ENCODE data around the gene KRT39. TPM values are rescaled to one million over a fixed set of nuclear protein-coding genes. Genes with fewer than 3 reads are reported as not detected.

Gene KRT39
- total and polyA plus RNA-seq, 2 of the 13 experiments (the other 11 are each of a cell fraction or from before 2014, with no cell fraction given), result 0.07 to 1.2 TPM

DNA sequence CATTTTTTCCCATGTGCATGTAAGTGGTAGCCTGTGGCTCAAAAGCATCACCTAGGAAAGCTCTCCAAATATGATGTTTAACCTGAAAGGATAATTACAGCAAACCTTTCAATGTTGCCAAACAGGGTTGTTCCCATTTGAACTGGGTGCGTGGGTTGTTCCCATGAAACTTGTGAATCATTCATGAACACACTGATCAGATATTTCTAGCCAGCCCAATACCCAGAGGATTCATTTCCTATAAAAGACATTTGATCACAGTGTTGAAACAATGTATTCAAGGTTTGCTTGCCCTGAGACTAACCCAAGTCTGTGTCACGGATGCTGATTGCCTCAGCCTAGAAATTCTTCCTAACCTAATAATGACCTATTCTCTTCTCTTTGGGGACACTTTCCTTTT is 12.9 kb downstream of the KRT39 start (continued):
- TF ChIP-seq, protein P1, sequence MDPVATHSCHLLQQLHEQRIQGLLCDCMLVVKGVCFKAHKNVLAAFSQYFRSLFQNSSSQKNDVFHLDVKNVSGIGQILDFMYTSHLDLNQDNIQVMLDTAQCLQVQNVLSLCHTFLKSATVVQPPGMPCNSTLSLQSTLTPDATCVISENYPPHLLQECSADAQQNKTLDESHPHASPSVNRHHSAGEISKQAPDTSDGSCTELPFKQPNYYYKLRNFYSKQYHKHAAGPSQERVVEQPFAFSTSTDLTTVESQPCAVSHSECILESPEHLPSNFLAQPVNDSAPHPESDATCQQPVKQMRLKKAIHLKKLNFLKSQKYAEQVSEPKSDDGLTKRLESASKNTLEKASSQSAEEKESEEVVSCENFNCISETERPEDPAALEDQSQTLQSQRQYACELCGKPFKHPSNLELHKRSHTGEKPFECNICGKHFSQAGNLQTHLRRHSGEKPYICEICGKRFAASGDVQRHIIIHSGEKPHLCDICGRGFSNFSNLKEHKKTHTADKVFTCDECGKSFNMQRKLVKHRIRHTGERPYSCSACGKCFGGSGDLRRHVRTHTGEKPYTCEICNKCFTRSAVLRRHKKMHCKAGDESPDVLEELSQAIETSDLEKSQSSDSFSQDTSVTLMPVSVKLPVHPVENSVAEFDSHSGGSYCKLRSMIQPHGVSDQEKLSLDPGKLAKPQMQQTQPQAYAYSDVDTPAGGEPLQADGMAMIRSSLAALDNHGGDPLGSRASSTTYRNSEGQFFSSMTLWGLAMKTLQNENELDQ (CRISPR knock-in tag; IDR thresholded peaks at IDR 0.05; ENCODE audit: borderline replicate concordance), result no peak
- TF ChIP-seq POGZ (CRISPR knock-in tag; IDR thresholded peaks at IDR 0.05) (no peak), MYNN (CRISPR knock-in tag; IDR thresholded peaks at IDR 0.05; ENCODE audit: low read depth) (no peak), MBNL3 (CRISPR knock-in tag; conservative IDR thresholded peaks at IDR 0.05) (no peak), U2AF1 (optimal IDR thresholded peaks at IDR 0.05; ENCODE audit: low read depth, low read length) (no peak)

GRCh38 chr17:40952661-40953060 is 14.1 kb downstream of the KRT39 start:
- FAIRE-seq (no peak), DNase-seq (ENCODE audit: low spot score) (no peak), ATAC-seq (no peak)
- H2AFZ ChIP-seq (ENCODE audit: low read length), result peak overlapping the region; percentile 38
- no peaks in the 10 kb centered on the region for H3K79me2 ChIP-seq (ENCODE audit: insufficient read depth, low read length)
- WGBS (ENCODE audit: low lambda C conversion rate), result 93% methylated on average over 1 of the region's 1 CpG
- no peak overlapping the region for H3K9ac ChIP-seq (ENCODE audit: insufficient read depth, low read depth, low read length)
- H4K20me1 ChIP-seq (ENCODE audit: insufficient read depth, low read length), result no peaks in the 10 kb centered on the region
- in situ Hi-C loops (cut with HindIII; ENCODE audit: extremely low pct_ligation_motif_present, low pct_unique_long_range_greater_than_20kb) (loop anchor here (10.0 kb wide), 1 partner anchor 102 kb away; the partner anchor contains the start of gene KRTAP2-2), intact Hi-C loops (cut with micrococcal nuclease; ENCODE audit: unreplicated experiment) (no loop called here)
- peaks cover 90% of the 10 kb centered on the region for H3K4me1 ChIP-seq (ENCODE audit: insufficient read depth, low read length)
- no peaks in the 10 kb centered on the region for H3K27me3 ChIP-seq (ENCODE audit: control insufficient read depth in 1 of 2, insufficient read depth in 2 of 2, low read length in 2 of 2)
- BruUV-seq (replicated peaks), result no TSS peak
- ChIA-PET CTCF (ENCODE audit: low intra/inter-chr PET ratio, low total read pairs) (no interaction called here), POLR2A (no interaction called here)
- no peak overlapping the region for H3K27ac ChIP-seq (ENCODE audit: extremely low read length, insufficient read depth, low read length)
- H3K4me3 ChIP-seq (replicated peaks in 1 of 3; ENCODE audit: insufficient read depth in 1 of 3, low read depth in 2 of 3, low read length in 3 of 3), result no peak overlapping the region
- no peak overlapping the region for H3K4me2 ChIP-seq (ENCODE audit: low read depth, low read length)
- no peaks in the 10 kb centered on the region; a peak in 1 of 5 replicates for H3K36me3 ChIP-seq (replicated peaks in 1 of 2; ENCODE audit: control insufficient read depth in 1 of 2, insufficient read depth in 2 of 2, low read length in 2 of 2)
- H3K9me3 ChIP-seq (ENCODE audit: low read length), result no peaks in the 10 kb centered on the region
- TF ChIP-seq, protein P2, sequence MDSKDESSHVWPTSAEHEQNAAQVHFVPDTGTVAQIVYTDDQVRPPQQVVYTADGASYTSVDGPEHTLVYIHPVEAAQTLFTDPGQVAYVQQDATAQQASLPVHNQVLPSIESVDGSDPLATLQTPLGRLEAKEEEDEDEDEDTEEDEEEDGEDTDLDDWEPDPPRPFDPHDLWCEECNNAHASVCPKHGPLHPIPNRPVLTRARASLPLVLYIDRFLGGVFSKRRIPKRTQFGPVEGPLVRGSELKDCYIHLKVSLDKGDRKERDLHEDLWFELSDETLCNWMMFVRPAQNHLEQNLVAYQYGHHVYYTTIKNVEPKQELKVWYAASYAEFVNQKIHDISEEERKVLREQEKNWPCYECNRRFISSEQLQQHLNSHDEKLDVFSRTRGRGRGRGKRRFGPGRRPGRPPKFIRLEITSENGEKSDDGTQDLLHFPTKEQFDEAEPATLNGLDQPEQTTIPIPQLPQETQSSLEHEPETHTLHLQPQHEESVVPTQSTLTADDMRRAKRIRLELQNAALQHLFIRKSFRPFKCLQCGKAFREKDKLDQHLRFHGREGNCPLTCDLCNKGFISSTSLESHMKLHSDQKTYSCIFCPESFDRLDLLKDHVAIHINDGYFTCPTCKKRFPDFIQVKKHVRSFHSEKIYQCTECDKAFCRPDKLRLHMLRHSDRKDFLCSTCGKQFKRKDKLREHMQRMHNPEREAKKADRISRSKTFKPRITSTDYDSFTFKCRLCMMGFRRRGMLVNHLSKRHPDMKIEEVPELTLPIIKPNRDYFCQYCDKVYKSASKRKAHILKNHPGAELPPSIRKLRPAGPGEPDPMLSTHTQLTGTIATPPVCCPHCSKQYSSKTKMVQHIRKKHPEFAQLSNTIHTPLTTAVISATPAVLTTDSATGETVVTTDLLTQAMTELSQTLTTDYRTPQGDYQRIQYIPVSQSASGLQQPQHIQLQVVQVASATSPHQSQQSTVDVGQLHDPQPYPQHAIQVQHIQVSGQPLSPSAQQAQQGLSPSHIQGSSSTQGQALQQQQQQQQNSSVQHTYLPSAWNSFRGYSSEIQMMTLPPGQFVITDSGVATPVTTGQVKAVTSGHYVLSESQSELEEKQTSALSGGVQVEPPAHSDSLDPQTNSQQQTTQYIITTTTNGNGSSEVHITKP (CRISPR knock-in tag; IDR thresholded peaks at IDR 0.05; ENCODE audit: low read depth), result no peak
- no peak for TF ChIP-seq PAX8 (CRISPR knock-in tag; IDR thresholded peaks at IDR 0.05; ENCODE audit: borderline replicate concordance)
- TF ChIP-seq ATF7 (IDR thresholded peaks at IDR 0.05), result peak; percentile 76
- no peak for TF ChIP-seq ATF7 (CRISPR knock-in tag; IDR thresholded peaks at IDR 0.05)
- TF ChIP-seq KDM1A (CRISPR knock-in tag; IDR thresholded peaks at IDR 0.05), result 0 out of 2 replicates have a peak, but pooled peaks have one; percentile 43
- TF ChIP-seq, protein P3, sequence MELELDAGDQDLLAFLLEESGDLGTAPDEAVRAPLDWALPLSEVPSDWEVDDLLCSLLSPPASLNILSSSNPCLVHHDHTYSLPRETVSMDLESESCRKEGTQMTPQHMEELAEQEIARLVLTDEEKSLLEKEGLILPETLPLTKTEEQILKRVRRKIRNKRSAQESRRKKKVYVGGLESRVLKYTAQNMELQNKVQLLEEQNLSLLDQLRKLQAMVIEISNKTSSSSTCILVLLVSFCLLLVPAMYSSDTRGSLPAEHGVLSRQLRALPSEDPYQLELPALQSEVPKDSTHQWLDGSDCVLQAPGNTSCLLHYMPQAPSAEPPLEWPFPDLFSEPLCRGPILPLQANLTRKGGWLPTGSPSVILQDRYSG (CRISPR knock-in tag; IDR thresholded peaks at IDR 0.05), result no peak
- TF ChIP-seq TAF1 (CRISPR knock-in tag; IDR thresholded peaks at IDR 0.05), result no peak
- TF ChIP-seq RAD51 (IDR thresholded peaks at IDR 0.05; ENCODE audit: borderline replicate concordance), result no peak
- TF ChIP-seq THAP8 (CRISPR knock-in tag; IDR thresholded peaks at IDR 0.05; ENCODE audit: borderline replicate concordance), result no peak
- TF ChIP-seq NR2F6 (IDR thresholded peaks at IDR 0.05), result no peak
- no peak for TF ChIP-seq NR2F6 (CRISPR knock-in tag; IDR thresholded peaks at IDR 0.05)
- no peak for TF ChIP-seq ZBTB25 (CRISPR knock-in tag; IDR thresholded peaks at IDR 0.05)

Data from HepG2 (cell line).